Neural cell (in vitro differentiated cells): ENCODE measurements around the gene FAM72D. TPM values are rescaled to one million over a fixed set of nuclear protein-coding genes. Genes with fewer than 3 reads are reported as not detected.
"Not testable (repeated sequence)": the region's sequence is repeated elsewhere in the genome, so short reads cannot be mapped to it uniquely, and the experiment has no call there.

Source experiments
- H2AFZ ChIP-seq: fragments of 200-600, 300-800 bp; sonication (generic), shearing (Covaris generic); 2 replicates; pipeline ENCODE4 v1.6.0; 2014; ENCODE audit warnings: low read depth, mild to moderate bottlenecking, antibody characterized with exemption, low read length, moderate library complexity
- H3F3A ChIP-seq: fragments of 200-600 bp; shearing (Covaris generic); 2 replicates; pipeline ENCODE4 v1.6.1; 2016; ENCODE audit warnings: mild to moderate bottlenecking, moderate library complexity, mixed read lengths, antibody characterized with exemption, low read length; ENCODE audit not compliant: insufficient read depth, poor library complexity, severe bottlenecking
- H3K27ac ChIP-seq: fragments of 200-600, 300-800 bp; sonication (generic), shearing (Covaris generic); 2 replicates; pipeline ENCODE4 v1.5.1; 2014; ENCODE audit warnings: mild to moderate bottlenecking, low read length, moderate library complexity
- H3K27me3 ChIP-seq: fragments of 300-800, 200-600 bp; sonication (generic), shearing (Covaris generic); 2 replicates; pipeline ENCODE4 v1.6.0; 2014; ENCODE audit warnings: mild to moderate bottlenecking, low read depth, low read length, moderate library complexity; ENCODE audit not compliant: insufficient read depth
- H3K36me3 ChIP-seq: fragments of 300-800, 200-600 bp; sonication (generic), shearing (Covaris generic); 2 replicates; pipeline ENCODE4 v1.5.1; 2014; ENCODE audit warnings: mild to moderate bottlenecking, antibody characterized with exemption, low read length, moderate library complexity; ENCODE audit not compliant: insufficient read depth
- H3K4me2 ChIP-seq: fragments of 300-800, 200-600 bp; sonication (generic), shearing (Covaris generic); 2 replicates; pipeline ENCODE4 v1.6.0; 2014; ENCODE audit warnings: mild to moderate bottlenecking, low read length
- H3K4me3 ChIP-seq: fragments of 300-800, 200-600 bp; sonication (generic), shearing (Covaris generic); 2 replicates; pipeline ENCODE4 v1.5.1; 2014; ENCODE audit warnings: mild to moderate bottlenecking, low read length, moderate library complexity
- H3K79me2 ChIP-seq: fragments of 200-600 bp; shearing (Covaris generic); replicated peaks from 2 replicates; pipeline ENCODE4 v1.6.0; 2014; ENCODE audit warnings: mild to moderate bottlenecking, low read length, moderate library complexity; ENCODE audit not compliant: insufficient read depth
- H3K9ac ChIP-seq: fragments of 300-800, 200-600 bp; sonication (generic), shearing (Covaris generic); 2 replicates; pipeline ENCODE4 v1.6.1; 2016; ENCODE audit warnings: mild to moderate bottlenecking, low read length, mixed read lengths
- H3K9me2 ChIP-seq: fragments of 200-600 bp; shearing (Covaris generic); 2 replicates; pipeline ENCODE4 v1.6.1; 2016; ENCODE audit warnings: mild to moderate bottlenecking, low read length, mixed read lengths; ENCODE audit not compliant: insufficient read depth
- H3K9me3 ChIP-seq: fragments of 200-600, 300-800 bp; sonication (generic), shearing (Covaris generic); 2 replicates; pipeline ENCODE4 v1.6.1; 2016; ENCODE audit warnings: mild to moderate bottlenecking, mixed run types, low read length, moderate library complexity, mixed read lengths
- H4K20me1 ChIP-seq: fragments of 200-600 bp; shearing (Covaris generic); 2 replicates; pipeline ENCODE4 v1.6.1; 2016; ENCODE audit warnings: mild to moderate bottlenecking, mixed run types; ENCODE audit not compliant: insufficient read depth
- polyA plus RNA-seq: library from polyadenylated mRNA; depleted of rRNA; stranded (reverse); fragments of >200 nt; gene quantifications from 2 replicates; pipeline ENCODE4 v1.2.3, GENCODE V29; 2014

The FAM72D gene
- polyA plus RNA-seq, 1 donor from 2014 or later = 0.58 TPM

- not testable (repeated sequence) for H3K36me3 ChIP-seq, H2AFZ ChIP-seq, H3K27me3 ChIP-seq, H3K27ac ChIP-seq, H3K9me2 ChIP-seq, H3F3A ChIP-seq, H3K4me3 ChIP-seq, H4K20me1 ChIP-seq, H3K79me2 ChIP-seq, H3K9me3 ChIP-seq, H3K4me2 ChIP-seq, H3K9ac ChIP-seq
Observed at GRCh38 chr1:145146308-145146707, 50.5 kb downstream of the FAM72D start.

GRCh38 chr1:145147172-145147571 is 51.4 kb downstream of the FAM72D start:
- not testable (repeated sequence) for H3K9me3 ChIP-seq, H3K9ac ChIP-seq

GRCh38 chr1:145155421-145155820 is 59.6 kb downstream of the FAM72D start:
- not testable (repeated sequence) for H3K4me2 ChIP-seq, H3K27me3 ChIP-seq, H4K20me1 ChIP-seq, H2AFZ ChIP-seq, H3K9ac ChIP-seq, H3K36me3 ChIP-seq, H3F3A ChIP-seq, H3K9me3 ChIP-seq, H3K4me3 ChIP-seq, H3K9me2 ChIP-seq, H3K79me2 ChIP-seq, H3K27ac ChIP-seq

More at GRCh38 chr1:145147172-145147571, 51.4 kb downstream of the FAM72D start:
- not testable (repeated sequence) for H4K20me1 ChIP-seq, H3K4me2 ChIP-seq, H2AFZ ChIP-seq, H3K9me2 ChIP-seq, H3K27me3 ChIP-seq, H3K4me3 ChIP-seq, H3F3A ChIP-seq, H3K27ac ChIP-seq, H3K79me2 ChIP-seq, H3K36me3 ChIP-seq

- not testable (repeated sequence) for H3K4me2 ChIP-seq
Observed at GRCh38 chr1:145155873-145156272, 60.1 kb downstream of the FAM72D start.

GRCh38 chr1:145156891-145157610 is 61.3 kb downstream of the FAM72D start:
- not testable (repeated sequence) for H3K9me2 ChIP-seq, H4K20me1 ChIP-seq, H3K9me3 ChIP-seq, H3K27me3 ChIP-seq, H3F3A ChIP-seq, H2AFZ ChIP-seq, H3K27ac ChIP-seq, H3K79me2 ChIP-seq, H3K4me3 ChIP-seq, H3K9ac ChIP-seq, H3K36me3 ChIP-seq, H3K4me2 ChIP-seq

More at GRCh38 chr1:145155873-145156272, 60.1 kb downstream of the FAM72D start:
- H3K9me2 ChIP-seq, H3K9ac ChIP-seq, H3K27ac ChIP-seq, H3F3A ChIP-seq, H2AFZ ChIP-seq, H3K4me3 ChIP-seq, H4K20me1 ChIP-seq, H3K9me3 ChIP-seq, H3K79me2 ChIP-seq, H3K36me3 ChIP-seq, H3K27me3 ChIP-seq: not testable (repeated sequence)

- H3K36me3 ChIP-seq, H3K9me2 ChIP-seq, H2AFZ ChIP-seq, H3F3A ChIP-seq, H3K27me3 ChIP-seq, H3K27ac ChIP-seq, H3K4me3 ChIP-seq, H3K4me2 ChIP-seq, H3K79me2 ChIP-seq, H3K9me3 ChIP-seq, H4K20me1 ChIP-seq, H3K9ac ChIP-seq: not testable (repeated sequence)
Observed at GRCh38 chr1:145157715-145158114, 61.9 kb downstream of the FAM72D start.

- not testable (repeated sequence) for H3K9me3 ChIP-seq, H3K79me2 ChIP-seq, H3K4me2 ChIP-seq, H3F3A ChIP-seq, H3K9ac ChIP-seq, H3K27ac ChIP-seq, H4K20me1 ChIP-seq, H2AFZ ChIP-seq, H3K27me3 ChIP-seq, H3K36me3 ChIP-seq, H3K9me2 ChIP-seq, H3K4me3 ChIP-seq
Observed at GRCh38 chr1:145161046-145161752, 65.4 kb downstream of the FAM72D start.
